H9 (cell line): ENCODE measurements around the gene LARP4B. TPM values are rescaled to one million over a fixed set of nuclear protein-coding genes. Genes with fewer than 3 reads are reported as not detected.

Experiments used
- DNase-seq: peaks from one replicate; pipeline ENCODE4 v3.0.0-alpha.2; 2017
- H2AFZ ChIP-seq: one replicate; pipeline ENCODE4 v1.6.1; 2013; ENCODE audit warnings: mild to moderate bottlenecking, low read length, control low read depth, moderate library complexity
- H2AK5ac ChIP-seq: 2 replicates; pipeline ENCODE4 v1.6.1; 2013; ENCODE audit warnings: low read length, control low read depth, mixed read lengths; ENCODE audit not compliant: insufficient read length
- H2BK120ac ChIP-seq: one replicate; pipeline ENCODE4 v1.6.1; 2013; ENCODE audit warnings: low read depth, mild to moderate bottlenecking, low read length, control low read depth, inconsistent platforms; ENCODE audit not compliant: poor library complexity, severe bottlenecking
- H2BK12ac ChIP-seq: 2 replicates; pipeline ENCODE4 v1.6.1; 2013; ENCODE audit warnings: low read length, control low read depth, mixed read lengths, low read depth; ENCODE audit not compliant: insufficient read length
- H2BK15ac ChIP-seq: 2 replicates; pipeline ENCODE4 v1.6.1; 2013; ENCODE audit warnings: low read depth, low read length, control low read depth
- H2BK20ac ChIP-seq: one replicate; pipeline ENCODE4 v1.6.1; 2013; ENCODE audit warnings: low read depth, mild to moderate bottlenecking, low read length, control low read depth, inconsistent platforms; ENCODE audit not compliant: poor library complexity, severe bottlenecking
- H2BK5ac ChIP-seq: 2 replicates; pipeline ENCODE4 v1.6.1; 2013; ENCODE audit warnings: low read length, control low read depth, mixed read lengths; ENCODE audit not compliant: insufficient read length
- H3K14ac ChIP-seq: 2 replicates; pipeline ENCODE4 v1.6.1; 2013; ENCODE audit warnings: low read length, control low read depth; ENCODE audit not compliant: insufficient read depth
- H3K18ac ChIP-seq: 2 replicates; pipeline ENCODE4 v1.6.1; 2013; ENCODE audit warnings: low read depth, mild to moderate bottlenecking, mixed read lengths, low read length, control low read depth; ENCODE audit not compliant: insufficient read length
- H3K23ac ChIP-seq: 2 replicates; pipeline ENCODE4 v1.6.1; 2013; ENCODE audit warnings: low read length, control low read depth, mixed read lengths, low read depth; ENCODE audit not compliant: insufficient read length
- H3K23me2 ChIP-seq: 2 replicates; pipeline ENCODE4 v1.6.1; 2013; ENCODE audit warnings: low read depth, mild to moderate bottlenecking, mixed read lengths, low read length, control low read depth; ENCODE audit not compliant: insufficient read length, poor library complexity, severe bottlenecking
- H3K27ac ChIP-seq: 2 replicates; pipeline ENCODE4 v1.5.1; 2013; ENCODE audit warnings: low read length, control low read depth, mixed read lengths, low read depth; ENCODE audit not compliant: insufficient read length
- H3K27me3 ChIP-seq: 2 replicates; pipeline ENCODE4 v1.6.1; 2013; ENCODE audit warnings: low read length, control low read depth, inconsistent platforms; ENCODE audit not compliant: insufficient read depth
- H3K4ac ChIP-seq: 2 replicates; pipeline ENCODE4 v1.6.1; 2013; ENCODE audit warnings: low read depth, mild to moderate bottlenecking, control low read depth, inconsistent platforms, low read length, moderate library complexity
- H3K4me1 ChIP-seq: 2 replicates; pipeline ENCODE4 v1.6.1; 2013; ENCODE audit warnings: low read length, control low read depth, inconsistent platforms; ENCODE audit not compliant: insufficient read depth
- H3K4me2 ChIP-seq: 2 replicates; pipeline ENCODE4 v1.6.1; 2013; ENCODE audit warnings: low read length, control low read depth, mixed read lengths; ENCODE audit not compliant: insufficient read length, insufficient read depth
- H3K56ac ChIP-seq: 2 replicates; pipeline ENCODE4 v1.6.1; 2013; ENCODE audit warnings: low read depth, mild to moderate bottlenecking, mixed read lengths, low read length, control low read depth; ENCODE audit not compliant: insufficient read length
- H3K79me1 ChIP-seq: 2 replicates; pipeline ENCODE4 v1.6.1; 2013; ENCODE audit warnings: low read depth, mild to moderate bottlenecking, moderate library complexity, low read length, control low read depth, inconsistent platforms; ENCODE audit not compliant: insufficient read depth, poor library complexity, severe bottlenecking
- H3K79me2 ChIP-seq: 2 replicates; pipeline ENCODE4 v1.6.1; 2013; ENCODE audit warnings: low read length, control low read depth, inconsistent platforms; ENCODE audit not compliant: insufficient read depth
- H3K9ac ChIP-seq: 2 replicates; pipeline ENCODE4 v1.6.1; 2013; ENCODE audit warnings: low read length, control low read depth, mixed read lengths; ENCODE audit not compliant: insufficient read length; ENCODE audit errors: extremely low read depth
- H3K9me3 ChIP-seq: one replicate; pipeline ENCODE4 v1.6.1; 2013; ENCODE audit warnings: low read depth, low read length, inconsistent platforms; ENCODE audit not compliant: control insufficient read depth
- H3T11ph ChIP-seq: one replicate; pipeline ENCODE4 v1.6.1; 2013; ENCODE audit warnings: mild to moderate bottlenecking, low read length, control low read depth, inconsistent platforms
- H4K20me1 ChIP-seq: one replicate; pipeline ENCODE4 v1.6.1; 2013; ENCODE audit not compliant: control insufficient read depth, insufficient read length, insufficient read depth
- H4K5ac ChIP-seq: 2 replicates; pipeline ENCODE4 v1.6.1; 2013; ENCODE audit warnings: low read depth, mild to moderate bottlenecking, mixed read lengths, low read length, control low read depth; ENCODE audit not compliant: insufficient read length
- H4K8ac ChIP-seq: replicated peaks from 2 replicates; pipeline ENCODE4 v1.6.1; 2013; ENCODE audit warnings: low read length, control low read depth, mixed read lengths, low read depth; ENCODE audit not compliant: insufficient read length
- H4K91ac ChIP-seq: 2 replicates; pipeline ENCODE4 v1.6.1; 2013; ENCODE audit warnings: low read depth, mild to moderate bottlenecking, moderate library complexity, mixed read lengths, low read length, control low read depth; ENCODE audit not compliant: insufficient read length
- H3K27ac Mint-ChIP-seq, 3 experiments: 2 replicates in 2 of 3; 3 replicates in 1 of 3; pipeline ENCODE4 v1.8.0; 2020 to 2021; ENCODE audit warnings: mixed read lengths in 3 of 3, mild to moderate bottlenecking in 1 of 3, moderate library complexity in 1 of 3
- H3K27me3 Mint-ChIP-seq: 2 replicates; pipeline ENCODE4 v1.8.0; 2021; ENCODE audit warnings: low read depth, mild to moderate bottlenecking, moderate library complexity, mixed read lengths
- H3K36me3 Mint-ChIP-seq, 3 experiments: 2 replicates in 2 of 3; 3 replicates in 1 of 3; pipeline ENCODE4 v1.8.0; 2020 to 2021; ENCODE audit warnings: low read depth in 3 of 3, mixed read lengths in 3 of 3; ENCODE audit not compliant: insufficient read depth in 1 of 3
- H3K4me1 Mint-ChIP-seq, 2 experiments: 2 replicates each; pipeline ENCODE4 v1.8.0; 2020; ENCODE audit warnings: mixed read lengths in 2 of 2
- H3K4me3 Mint-ChIP-seq, 2 experiments: 2 replicates in 1 of 2; 3 replicates in 1 of 2; pipeline ENCODE4 v1.8.0; 2020 to 2021; ENCODE audit warnings: mild to moderate bottlenecking in 2 of 2, mixed read lengths in 2 of 2, moderate library complexity in 1 of 2
- H3K9me3 Mint-ChIP-seq, 2 experiments: 2 replicates in 1 of 2; 3 replicates in 1 of 2; pipeline ENCODE4 v1.8.0; 2020; ENCODE audit warnings: mild to moderate bottlenecking in 2 of 2, mixed read lengths in 2 of 2, moderate library complexity in 1 of 2
- WGBS: extraction: QIAGEN DNeasy Blood & Tissue Kit; methylation state at CpG from one replicate; pipeline ENCODE4 v1.1.7; 2013; ENCODE audit warnings: missing lambda C conversion rate, low lambda C conversion rate, mixed read lengths; ENCODE audit not compliant: insufficient read length; ENCODE audit errors: extremely low coverage; 5-methylcytosine and 5-hydroxymethylcytosine counted together
- total RNA-seq: library from RNA; stranded (reverse); gene quantifications from 2 replicates; pipeline ENCODE4 v1.2.1, GENCODE V29; 2021
- TF ChIP-seq, protein P1 (sequence below): fragments of 200-600 bp; sonication (generic); conservative IDR thresholded peaks from 3 replicates; pipeline ENCODE4 v1.8.0; 2021; ENCODE audit warnings: antibody characterized with exemption, mild to moderate bottlenecking

LARP4B gene
- total RNA-seq, 1 experiment from 2014 or later: 88.9 TPM

DNA sequence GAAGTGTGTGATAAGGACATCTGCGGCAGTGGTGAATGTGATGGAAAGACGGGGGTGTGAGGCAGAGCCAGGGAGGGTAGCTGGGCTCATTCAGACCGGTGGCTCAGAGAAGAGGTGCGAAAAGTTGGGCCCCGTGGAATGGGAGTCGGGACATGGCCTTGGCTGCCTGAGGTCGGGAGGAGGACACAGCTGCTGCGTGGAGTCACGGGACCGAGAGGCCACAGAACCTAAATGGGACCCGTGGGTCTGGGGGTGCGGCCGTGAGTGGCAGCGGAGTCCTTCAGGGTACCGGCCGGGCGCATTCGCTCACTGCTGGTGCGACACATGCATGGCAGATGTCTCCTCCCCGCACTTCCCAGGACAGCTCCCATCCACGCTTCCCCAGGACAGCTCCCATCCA, 22.9 kb upstream of the LARP4B start:
- Histone ChIP-seq H3K56ac (no peak overlapping the region), H3K9me3 (no peaks in the 10 kb centered on the region), H3K4ac (no peak overlapping the region), H3K79me1 (no peaks in the 10 kb centered on the region), H2BK15ac (no peak overlapping the region), H2BK12ac (no peak overlapping the region), H4K20me1 (no peaks in the 10 kb centered on the region), H2BK20ac (no peak overlapping the region), H2BK5ac (no peak overlapping the region), H3K9ac (no peak overlapping the region), H2BK120ac (no peak overlapping the region), H2AFZ (no peak overlapping the region), H3K14ac (no peak overlapping the region), H4K5ac (no peak overlapping the region), H2AK5ac (no peak overlapping the region), H3K27ac (no peak overlapping the region), H3K23ac (no peak overlapping the region), H3K4me2 (no peak overlapping the region), H3T11ph (no peak overlapping the region), H3K4me1 (no peaks in the 10 kb centered on the region), H3K79me2 (no peaks in the 10 kb centered on the region), H4K8ac (no peak overlapping the region), H3K18ac (no peak overlapping the region), H3K23me2 (no peaks in the 10 kb centered on the region), H3K27me3 (no peaks in the 10 kb centered on the region), H4K91ac (no peak overlapping the region)
- no peaks in the 10 kb centered on the region for H3K9me3 Mint-ChIP-seq
- WGBS: no CpG with 5 or more reads among the region's 21 CpGs
- H3K4me3 Mint-ChIP-seq: no peak overlapping the region
- H3K27ac Mint-ChIP-seq: peak overlapping the region in 1 of 3 experiments; percentile 80; a peak in 1 of 7 replicates
- DNase-seq: no peak
- no peaks in the 10 kb centered on the region for H3K36me3 Mint-ChIP-seq
- peaks cover 25% of the 10 kb centered on the region for H3K27me3 Mint-ChIP-seq
- TF ChIP-seq, protein P1, sequence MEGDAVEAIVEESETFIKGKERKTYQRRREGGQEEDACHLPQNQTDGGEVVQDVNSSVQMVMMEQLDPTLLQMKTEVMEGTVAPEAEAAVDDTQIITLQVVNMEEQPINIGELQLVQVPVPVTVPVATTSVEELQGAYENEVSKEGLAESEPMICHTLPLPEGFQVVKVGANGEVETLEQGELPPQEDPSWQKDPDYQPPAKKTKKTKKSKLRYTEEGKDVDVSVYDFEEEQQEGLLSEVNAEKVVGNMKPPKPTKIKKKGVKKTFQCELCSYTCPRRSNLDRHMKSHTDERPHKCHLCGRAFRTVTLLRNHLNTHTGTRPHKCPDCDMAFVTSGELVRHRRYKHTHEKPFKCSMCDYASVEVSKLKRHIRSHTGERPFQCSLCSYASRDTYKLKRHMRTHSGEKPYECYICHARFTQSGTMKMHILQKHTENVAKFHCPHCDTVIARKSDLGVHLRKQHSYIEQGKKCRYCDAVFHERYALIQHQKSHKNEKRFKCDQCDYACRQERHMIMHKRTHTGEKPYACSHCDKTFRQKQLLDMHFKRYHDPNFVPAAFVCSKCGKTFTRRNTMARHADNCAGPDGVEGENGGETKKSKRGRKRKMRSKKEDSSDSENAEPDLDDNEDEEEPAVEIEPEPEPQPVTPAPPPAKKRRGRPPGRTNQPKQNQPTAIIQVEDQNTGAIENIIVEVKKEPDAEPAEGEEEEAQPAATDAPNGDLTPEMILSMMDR: no peak
- peaks cover 0 to 5% of the 10 kb centered on the region in 2 experiments; a peak in 1 of 4 replicates for H3K4me1 Mint-ChIP-seq
